KMS-11 (cell line): ENCODE measurements around the gene KIF26A.

Experiments used
- H2AFZ ChIP-seq: fragments of 200-600 bp; sonication (generic); 2 replicates; pipeline ENCODE4 v1.6.1; 2016; ENCODE audit warnings: antibody characterized with exemption, mixed run types, low read depth
- H3K27ac ChIP-seq: fragments of 200-600 bp; sonication (generic); 2 replicates; pipeline ENCODE4 v1.6.1; 2016; ENCODE audit warnings: mild to moderate bottlenecking, mixed run types
- H3K27me3 ChIP-seq: fragments of 200-600 bp; sonication (generic); 2 replicates; pipeline ENCODE4 v1.6.1; 2017; ENCODE audit warnings: mild to moderate bottlenecking, low read depth, mixed run types, moderate library complexity; ENCODE audit not compliant: insufficient read depth
- H3K36me3 ChIP-seq: fragments of 200-600 bp; sonication (generic); 2 replicates; pipeline ENCODE4 v1.6.1; 2017; ENCODE audit warnings: mild to moderate bottlenecking, mixed run types; ENCODE audit not compliant: insufficient read depth
- H3K4me1 ChIP-seq: fragments of 200-600 bp; sonication (generic); 2 replicates; pipeline ENCODE4 v1.6.1; 2016; ENCODE audit warnings: mild to moderate bottlenecking, low read depth, mixed run types; ENCODE audit not compliant: poor library complexity, severe bottlenecking
- H3K4me2 ChIP-seq: fragments of 200-600 bp; sonication (generic); 2 replicates; pipeline ENCODE4 v1.7.0; 2016; ENCODE audit warnings: mild to moderate bottlenecking, mixed run types
- H3K4me3 ChIP-seq: fragments of 200-600 bp; sonication (generic); IDR thresholded peaks from 2 replicates; pipeline ENCODE4 v1.6.1; 2017; ENCODE audit warnings: low read depth, low read length, mixed read lengths; ENCODE audit not compliant: insufficient read depth
- H3K79me2 ChIP-seq: fragments of 200-600 bp; sonication (generic); 2 replicates; pipeline ENCODE4 v1.6.1; 2016; ENCODE audit warnings: low read depth, mixed run types; ENCODE audit not compliant: insufficient read depth
- H3K9ac ChIP-seq: fragments of 200-600 bp; sonication (generic); 2 replicates; pipeline ENCODE4 v1.6.1; 2016; ENCODE audit warnings: mild to moderate bottlenecking, mixed run types
- H4K20me1 ChIP-seq: fragments of 200-600 bp; sonication (generic); 2 replicates; pipeline ENCODE4 v1.6.1; 2016; ENCODE audit warnings: mild to moderate bottlenecking, mixed run types; ENCODE audit not compliant: insufficient read depth
- CTCF ChIP-seq: fragments of 200-600 bp; sonication (generic); conservative IDR thresholded peaks from 2 replicates; pipeline ENCODE4 v1.6.1; 2017; ENCODE audit warnings: low read depth, mild to moderate bottlenecking, antibody characterized with exemption, low read length, moderate library complexity, mixed read lengths

Gene KIF26A

GRCh38 chr14:104102282-104102914, 36.0 kb upstream of the KIF26A start:
- peaks cover 19% of the 10 kb centered on the region; the same call in 1 of the 2 replicates for H3K27me3 ChIP-seq
- no peak overlapping the region for H3K4me3 ChIP-seq
- H3K9ac ChIP-seq, result no peak overlapping the region
- no peak overlapping the region for H3K4me2 ChIP-seq
- no peaks in the 10 kb centered on the region for H3K79me2 ChIP-seq
- no peak for TF ChIP-seq CTCF
- no peak overlapping the region for H2AFZ ChIP-seq
- no peaks in the 10 kb centered on the region for H3K4me1 ChIP-seq
- no peaks in the 10 kb centered on the region for H4K20me1 ChIP-seq
- H3K36me3 ChIP-seq, result no peaks in the 10 kb centered on the region
- H3K27ac ChIP-seq, result no peak overlapping the region

GRCh38 chr14:104103061-104103445, 35.3 kb upstream of the KIF26A start:
- H3K36me3 ChIP-seq, result no peaks in the 10 kb centered on the region
- no peaks in the 10 kb centered on the region for H3K4me1 ChIP-seq
- H3K79me2 ChIP-seq, result no peaks in the 10 kb centered on the region
- no peak overlapping the region for H3K4me2 ChIP-seq
- TF ChIP-seq CTCF, result no peak
- H3K4me3 ChIP-seq, result no peak overlapping the region
- H2AFZ ChIP-seq, result no peak overlapping the region
- no peak overlapping the region for H3K27ac ChIP-seq
- no peak overlapping the region for H3K9ac ChIP-seq
- H3K27me3 ChIP-seq, result peaks cover 18% of the 10 kb centered on the region; the same call in 1 of the 2 replicates
- H4K20me1 ChIP-seq, result no peaks in the 10 kb centered on the region

GRCh38 chr14:104103446-104104075, 34.8 kb upstream of the KIF26A start:
- Histone ChIP-seq H3K9ac (no peak overlapping the region), H4K20me1 (no peaks in the 10 kb centered on the region), H3K4me3 (no peak overlapping the region), H2AFZ (no peak overlapping the region), H3K36me3 (no peaks in the 10 kb centered on the region), H3K27ac (no peak overlapping the region), H3K4me2 (no peak overlapping the region), H3K4me1 (no peaks in the 10 kb centered on the region), H3K79me2 (no peaks in the 10 kb centered on the region), H3K27me3 (peaks cover 18% of the 10 kb centered on the region; the same call in 1 of the 2 replicates)
- TF ChIP-seq CTCF, result no peak

- no peak for TF ChIP-seq CTCF
- Histone ChIP-seq H3K36me3 (no peaks in the 10 kb centered on the region), H3K79me2 (no peaks in the 10 kb centered on the region), H3K4me3 (no peak overlapping the region), H3K27me3 (peaks cover 23% of the 10 kb centered on the region; the same call in 1 of the 2 replicates), H3K4me1 (no peaks in the 10 kb centered on the region), H2AFZ (no peak overlapping the region), H4K20me1 (no peaks in the 10 kb centered on the region), H3K27ac (no peak overlapping the region), H3K9ac (no peak overlapping the region), H3K4me2 (no peak overlapping the region)
These were observed 34.1 kb upstream of the KIF26A start for GRCh38 chr14:104104076-104104901.
